Neural progenitor cell (in vitro differentiated cells): ENCODE data around the gene ARHGAP4.

Experiments
- CTCF ChIP-seq: fragments of 200-600 bp; sonication (generic); IDR thresholded peaks from 2 replicates; pipeline ENCODE4 v1.5.1; 2017; ENCODE audit warnings: antibody characterized with exemption, mild to moderate bottlenecking
- EZH2phosphoT487 ChIP-seq: fragments of 200-600 bp; sonication (generic); IDR thresholded peaks from 2 replicates; pipeline ENCODE4 v1.6.1; 2017; ENCODE audit warnings: antibody characterized with exemption

DNA sequence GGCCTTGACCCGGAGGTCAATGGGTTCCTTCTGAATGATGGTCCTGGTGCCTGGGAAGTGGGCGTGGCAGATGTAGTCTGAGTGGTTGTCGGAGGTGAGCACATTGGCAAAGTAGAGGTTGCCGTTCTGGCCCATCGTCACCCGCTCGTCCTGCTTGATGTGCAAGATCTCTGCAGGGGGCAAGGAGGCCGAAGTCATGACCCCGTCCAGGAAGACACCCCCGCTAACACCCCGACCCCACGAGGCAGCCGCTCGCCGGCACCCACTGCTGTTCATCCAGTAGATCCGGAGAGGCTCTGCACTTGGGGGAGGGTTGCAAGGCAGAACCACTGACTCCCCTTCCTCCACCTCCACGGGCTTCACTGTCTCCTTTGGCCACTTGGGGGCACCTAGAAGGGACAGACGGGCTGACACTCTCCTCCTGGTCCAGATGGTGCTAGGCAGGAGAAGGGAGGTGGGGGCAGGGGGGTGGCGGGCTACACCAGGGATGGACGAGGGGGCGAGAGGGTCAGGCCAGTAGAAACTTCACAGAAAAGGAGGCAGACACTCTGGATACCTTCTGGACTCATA, 55.2 kb downstream of the ARHGAP4 start:
- TF ChIP-seq CTCF: no peak
- no peak for TF ChIP-seq EZH2phosphoT487
